Lower lobe of right lung (tissue), 2 donors: ENCODE results near the gene HORMAD2. TPM values are rescaled to one million over a fixed set of nuclear protein-coding genes. Genes with fewer than 3 reads are reported as not detected.

Source experiments
- ATAC-seq, 2 donors: fragments of 200-7000 bp; cut with Tn5 transposase; one replicate each; pipeline ENCODE4 v1.9.1; 2020 to 2022; ENCODE audit warnings: mild to moderate bottlenecking in 2 of 2, moderate library complexity in 2 of 2
- DNase-seq: peaks from one replicate; pipeline ENCODE4 v3.0.0-alpha.2; 2020
- H3K27ac ChIP-seq: fragments of 200-600 bp; one replicate; pipeline ENCODE4 v1.8.0; 2022
- H3K27me3 ChIP-seq: fragments of 200-600 bp; one replicate; pipeline ENCODE4 v1.8.0; 2022; ENCODE audit warnings: low read depth
- H3K36me3 ChIP-seq: fragments of 200-600 bp; one replicate; pipeline ENCODE4 v1.8.0; 2022; ENCODE audit warnings: mild to moderate bottlenecking
- H3K4me1 ChIP-seq: fragments of 200-600 bp; one replicate; pipeline ENCODE4 v1.8.0; 2022
- H3K4me3 ChIP-seq: fragments of 200-600 bp; one replicate; pipeline ENCODE4 v1.8.0; 2022; ENCODE audit warnings: mild to moderate bottlenecking
- H3K9me3 ChIP-seq: fragments of 200-600 bp; one replicate; pipeline ENCODE4 v1.8.0; 2022
- intact Hi-C: fragments of 100-400 bp; cut with DNase I; formaldehyde crosslinking; loops from one replicate; pipeline ENCODE4 v1.11.0; 2022
- total RNA-seq: library from RNA; stranded (reverse); fragmentation: NEBNext Ultra II Directional; extraction: Animal tissue kit (Norgen Biotek cat#: 25700); gene quantifications from one replicate; pipeline ENCODE4 v1.2.1, GENCODE V29; 2021
- TF ChIP-seq, protein P1 (sequence below): fragments of 200-600 bp; IDR thresholded peaks from one replicate; pipeline ENCODE4 v1.8.0; 2022; ENCODE audit warnings: antibody characterized with exemption, mild to moderate bottlenecking
- donor health status: DM: no; HTN: yes; CAD: no; lungs with severe emphysema.

Gene HORMAD2
- total RNA-seq, 1 donor from 2014 or later: not detected

DNA sequence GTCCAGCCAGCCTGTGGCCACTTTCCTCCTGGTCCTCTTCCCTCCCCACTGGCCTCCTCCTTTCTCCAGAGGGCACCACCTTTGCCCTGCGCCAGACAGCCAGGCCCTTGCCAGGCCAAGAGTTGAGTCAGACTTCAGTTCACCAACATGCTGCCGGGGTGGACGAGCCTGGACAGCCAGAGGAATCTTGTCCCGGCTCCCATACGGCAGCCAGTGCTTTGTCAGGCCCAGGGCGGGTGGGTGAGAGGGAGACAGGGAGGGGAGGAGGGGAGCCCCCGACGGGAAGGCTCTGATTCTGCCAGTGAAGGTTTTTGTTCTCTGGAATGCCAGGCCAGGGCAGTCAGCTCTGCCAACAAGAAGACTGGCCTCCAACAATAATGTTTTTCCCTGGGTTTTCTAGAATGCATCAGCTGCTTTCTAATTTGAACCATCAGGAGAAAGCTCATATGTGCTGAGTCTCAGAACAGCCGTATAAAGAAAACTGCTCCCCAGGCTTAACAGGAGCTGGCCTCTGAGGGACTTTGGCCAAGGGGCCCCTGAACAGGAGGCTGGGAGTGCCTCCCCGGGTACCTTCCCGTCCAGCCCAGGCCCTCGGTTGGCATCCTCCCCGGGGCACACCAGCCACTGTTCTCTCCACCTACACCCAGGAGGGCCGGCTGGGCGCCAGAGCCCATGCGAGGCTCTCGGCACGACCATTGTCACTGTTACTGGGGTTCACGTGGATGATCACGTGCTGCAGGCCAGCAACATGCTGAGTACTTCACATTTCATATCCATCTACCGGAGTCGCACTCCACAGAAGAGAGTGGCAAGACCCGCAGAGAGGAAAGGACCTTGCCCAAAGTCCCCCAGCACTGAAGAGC is 137.7 kb downstream of the HORMAD2 start:
- intact Hi-C loops: no loop called here
- no peak for ATAC-seq
- TF ChIP-seq, protein P1, sequence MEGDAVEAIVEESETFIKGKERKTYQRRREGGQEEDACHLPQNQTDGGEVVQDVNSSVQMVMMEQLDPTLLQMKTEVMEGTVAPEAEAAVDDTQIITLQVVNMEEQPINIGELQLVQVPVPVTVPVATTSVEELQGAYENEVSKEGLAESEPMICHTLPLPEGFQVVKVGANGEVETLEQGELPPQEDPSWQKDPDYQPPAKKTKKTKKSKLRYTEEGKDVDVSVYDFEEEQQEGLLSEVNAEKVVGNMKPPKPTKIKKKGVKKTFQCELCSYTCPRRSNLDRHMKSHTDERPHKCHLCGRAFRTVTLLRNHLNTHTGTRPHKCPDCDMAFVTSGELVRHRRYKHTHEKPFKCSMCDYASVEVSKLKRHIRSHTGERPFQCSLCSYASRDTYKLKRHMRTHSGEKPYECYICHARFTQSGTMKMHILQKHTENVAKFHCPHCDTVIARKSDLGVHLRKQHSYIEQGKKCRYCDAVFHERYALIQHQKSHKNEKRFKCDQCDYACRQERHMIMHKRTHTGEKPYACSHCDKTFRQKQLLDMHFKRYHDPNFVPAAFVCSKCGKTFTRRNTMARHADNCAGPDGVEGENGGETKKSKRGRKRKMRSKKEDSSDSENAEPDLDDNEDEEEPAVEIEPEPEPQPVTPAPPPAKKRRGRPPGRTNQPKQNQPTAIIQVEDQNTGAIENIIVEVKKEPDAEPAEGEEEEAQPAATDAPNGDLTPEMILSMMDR: no peak
- H3K4me1 ChIP-seq: peaks cover 18% of the 10 kb centered on the region
- no peak overlapping the region for H3K27ac ChIP-seq
- no peaks in the 10 kb centered on the region for H3K27me3 ChIP-seq
- H3K9me3 ChIP-seq: no peaks in the 10 kb centered on the region
- H3K4me3 ChIP-seq: no peak overlapping the region
- no peak for DNase-seq
- no peaks in the 10 kb centered on the region for H3K36me3 ChIP-seq

DNA sequence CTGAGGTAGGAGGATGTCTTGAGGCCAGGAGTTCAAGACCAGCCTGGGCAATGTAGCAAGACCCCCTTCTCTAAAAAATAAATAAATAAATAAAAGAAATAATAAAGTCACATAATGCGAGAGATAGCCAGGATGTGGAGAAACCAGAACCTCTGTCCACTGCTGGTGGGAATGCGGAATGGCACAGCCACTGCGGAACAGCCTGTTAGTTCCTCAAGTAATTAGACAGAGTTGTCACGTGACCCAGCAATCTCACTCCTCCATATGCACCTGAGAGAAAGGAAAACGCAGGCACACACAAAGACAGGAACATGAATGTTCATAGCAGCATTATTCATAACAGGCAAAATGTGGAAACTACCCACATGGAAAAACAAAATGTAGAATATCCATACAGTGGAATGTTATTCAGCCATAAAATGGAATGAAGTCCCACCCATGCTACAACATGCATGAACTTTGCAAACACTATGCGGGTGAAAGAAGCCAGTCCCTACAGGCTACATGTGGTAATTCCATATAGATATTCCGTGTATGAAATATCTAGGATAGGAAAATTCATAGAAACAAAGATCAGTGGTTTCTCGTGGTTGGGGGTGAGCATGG is 138.9 kb downstream of the HORMAD2 start:
- no peak overlapping the region for H3K4me3 ChIP-seq
- TF ChIP-seq, protein P1: no peak
- ATAC-seq: no peak
- H3K27me3 ChIP-seq: peaks cover 5% of the 10 kb centered on the region
- no peak for DNase-seq
- intact Hi-C loops: no loop called here
- no peaks in the 10 kb centered on the region for H3K9me3 ChIP-seq
- peaks cover 13% of the 10 kb centered on the region for H3K4me1 ChIP-seq
- no peaks in the 10 kb centered on the region for H3K36me3 ChIP-seq
- no peak overlapping the region for H3K27ac ChIP-seq

DNA sequence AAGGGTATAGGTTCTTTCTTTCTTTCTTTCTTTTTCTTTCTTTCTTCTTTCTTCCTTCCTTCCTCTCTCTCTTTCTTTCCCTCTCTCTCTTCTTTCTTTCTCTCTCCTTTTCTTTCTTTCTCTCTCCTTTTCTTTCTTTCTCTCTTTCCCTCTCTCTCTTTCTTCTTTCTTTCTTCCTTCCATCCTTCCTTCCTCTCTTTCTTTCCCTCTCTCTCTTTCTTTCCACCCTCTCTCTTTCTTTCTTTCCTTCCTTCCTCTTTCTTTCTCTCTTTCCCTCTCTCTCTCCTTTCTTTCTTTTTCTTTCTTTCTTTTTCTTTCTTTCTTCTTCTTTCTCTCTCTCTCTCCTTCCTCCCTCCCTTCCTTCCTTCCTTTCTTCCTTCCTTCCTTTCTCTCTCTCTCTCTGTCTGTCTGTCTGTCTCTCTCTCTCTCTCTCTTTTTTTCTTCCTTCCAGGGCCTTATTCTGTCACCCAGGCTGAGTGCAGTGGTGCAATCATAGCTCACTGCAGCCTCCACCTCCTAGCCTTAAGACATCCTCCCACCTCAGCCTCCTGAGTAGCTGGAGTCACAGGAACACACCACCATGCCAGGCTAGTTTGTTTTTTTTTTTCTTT is 139.5 kb downstream of the HORMAD2 start:
- Histone ChIP-seq H3K4me3 (no peak overlapping the region), H3K27ac (no peak overlapping the region), H3K4me1 (peaks cover 13% of the 10 kb centered on the region), H3K9me3 (no peaks in the 10 kb centered on the region), H3K36me3 (no peaks in the 10 kb centered on the region), H3K27me3 (peaks cover 5% of the 10 kb centered on the region)
- no peak for DNase-seq
- TF ChIP-seq, protein P1: no peak
- intact Hi-C loops: no loop called here
- no peak for ATAC-seq

DNA sequence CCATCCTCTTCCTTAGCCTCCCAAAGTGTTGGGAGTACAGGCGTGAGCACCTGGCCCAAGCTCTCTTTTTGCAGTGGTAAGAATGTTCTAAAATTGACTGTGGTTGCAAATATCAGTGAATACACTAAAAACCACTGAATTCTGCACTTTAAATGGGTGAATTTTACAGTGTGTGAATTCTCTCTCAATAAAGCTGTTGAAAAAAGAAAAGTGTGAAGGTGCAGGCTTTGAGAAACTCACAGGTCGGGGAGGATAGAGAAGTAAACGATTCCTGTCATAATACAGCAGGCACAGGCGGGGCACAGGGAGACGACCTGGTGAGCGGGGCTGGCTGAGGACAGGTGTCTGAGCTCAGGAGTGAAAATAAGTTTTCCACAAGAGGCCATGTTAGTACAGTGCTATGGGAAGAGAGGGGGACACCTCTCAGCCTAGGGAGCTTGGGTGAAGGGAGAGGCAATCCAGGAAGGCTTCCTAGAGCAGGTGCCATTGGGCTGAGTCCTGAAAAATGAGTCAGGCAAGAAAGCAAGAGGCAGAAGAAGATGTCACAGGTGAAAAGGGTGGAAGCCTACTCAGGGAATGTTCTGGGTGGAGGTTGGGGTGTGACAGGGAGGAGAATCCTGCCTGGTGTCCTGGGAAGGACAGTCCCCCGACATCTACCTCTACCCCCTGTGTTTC is 140.2 kb downstream of the HORMAD2 start:
- Histone ChIP-seq H3K27ac (peak overlapping the region; percentile 18), H3K9me3 (no peaks in the 10 kb centered on the region), H3K36me3 (no peaks in the 10 kb centered on the region), H3K4me1 (peaks cover 13% of the 10 kb centered on the region), H3K4me3 (no peak overlapping the region), H3K27me3 (peaks cover 5% of the 10 kb centered on the region)
- no peak for ATAC-seq
- no peak for DNase-seq
- TF ChIP-seq, protein P1: no peak
- intact Hi-C loops: no loop called here
